GM23338 (cell line): ENCODE data around the gene AURKAIP1. TPM values are rescaled to one million over a fixed set of nuclear protein-coding genes. Genes with fewer than 3 reads are reported as not detected.

Experiments
- ATAC-seq: fragments of 200-7000 bp; cut with Tn5 transposase; 3 replicates; pipeline ENCODE4 v1.9.1; 2020
- DNase-seq: peaks from one replicate; pipeline ENCODE4 v3.0.0-alpha.2; 2015; ENCODE audit warnings: low spot score
- H2AFZ ChIP-seq: fragments of 200-600 bp; sonication (generic); 2 replicates; pipeline ENCODE4 v1.8.0; 2016; ENCODE audit warnings: antibody characterized with exemption, mild to moderate bottlenecking, moderate library complexity
- H3F3A ChIP-seq: fragments of 200-600 bp; sonication (generic); replicated peaks from 2 replicates; pipeline ENCODE4 v1.8.0; 2017; ENCODE audit warnings: antibody characterized with exemption, mixed run types, low read depth
- H3K27ac ChIP-seq: fragments of 200-600 bp; sonication (generic); 2 replicates; pipeline ENCODE4 v1.6.1; 2016; ENCODE audit warnings: low read depth
- H3K27me3 ChIP-seq: fragments of 200-600 bp; sonication (generic); 2 replicates; pipeline ENCODE4 v1.8.0; 2016; ENCODE audit warnings: mild to moderate bottlenecking, mixed run types, moderate library complexity; ENCODE audit not compliant: insufficient read depth
- H3K36me3 ChIP-seq: fragments of 200-600 bp; sonication (generic); 2 replicates; pipeline ENCODE4 v1.8.0; 2016; ENCODE audit warnings: mild to moderate bottlenecking; ENCODE audit not compliant: insufficient read depth
- H3K4me1 ChIP-seq: fragments of 200-600 bp; sonication (generic); 2 replicates; pipeline ENCODE4 v1.8.0; 2016; ENCODE audit warnings: mild to moderate bottlenecking, moderate library complexity; ENCODE audit not compliant: insufficient read depth
- H3K4me2 ChIP-seq: fragments of 200-600 bp; sonication (generic); 2 replicates; pipeline ENCODE4 v1.7.1; 2017; ENCODE audit warnings: mixed run types
- H3K4me3 ChIP-seq: fragments of 200-600 bp; sonication (generic); 2 replicates; pipeline ENCODE4 v1.6.1; 2016; ENCODE audit warnings: mixed run types
- H3K79me2 ChIP-seq: fragments of 200-600 bp; sonication (generic); replicated peaks from 2 replicates; pipeline ENCODE4 v1.8.0; 2017; ENCODE audit warnings: mild to moderate bottlenecking; ENCODE audit not compliant: insufficient read depth
- H3K9me2 ChIP-seq: fragments of 200-600 bp; sonication (generic); 2 replicates; pipeline ENCODE4 v1.8.0; 2017; ENCODE audit not compliant: insufficient read depth
- H4K20me1 ChIP-seq: fragments of 200-600 bp; sonication (generic); replicated peaks from 2 replicates; pipeline ENCODE4 v1.8.0; 2017; ENCODE audit warnings: mild to moderate bottlenecking; ENCODE audit not compliant: insufficient read depth
- H3K27ac Mint-ChIP-seq: 2 replicates; pipeline ENCODE4 v1.8.0; 2020; ENCODE audit warnings: inconsistent platforms, mild to moderate bottlenecking, moderate library complexity, mixed read lengths
- H3K27me3 Mint-ChIP-seq: 3 replicates; pipeline ENCODE4 v1.8.0; 2022; ENCODE audit warnings: low read depth, mild to moderate bottlenecking, moderate library complexity, mixed read lengths, inconsistent platforms; ENCODE audit not compliant: insufficient read depth, poor library complexity
- H3K36me3 Mint-ChIP-seq: 3 replicates; pipeline ENCODE4 v1.8.0; 2021; ENCODE audit warnings: low read depth, mild to moderate bottlenecking, inconsistent platforms, moderate library complexity, mixed read lengths
- H3K4me1 Mint-ChIP-seq: 3 replicates; pipeline ENCODE4 v1.8.0; 2020; ENCODE audit warnings: mild to moderate bottlenecking, inconsistent platforms, mixed read lengths
- H3K4me3 Mint-ChIP-seq: 3 replicates; pipeline ENCODE4 v1.8.0; 2021; ENCODE audit warnings: moderate library complexity, mild to moderate bottlenecking, inconsistent platforms, mixed read lengths
- H3K9me3 Mint-ChIP-seq: 3 replicates; pipeline ENCODE4 v1.8.0; 2020; ENCODE audit warnings: moderate library complexity, mild to moderate bottlenecking, inconsistent platforms, mixed read lengths
- CTCF ChIP-seq, 2 experiments: fragments of 200-600 bp in 1 of 2; sonication (generic) in 1 of 2; conservative IDR thresholded peaks; 2 replicates each; pipeline versions ENCODE4 v1.5.1 to v1.6.1; 2016 to 2017; ENCODE audit warnings: antibody characterized with exemption in 2 of 2, low read depth in 2 of 2, mild to moderate bottlenecking in 2 of 2, moderate library complexity in 1 of 2
- EZH2 ChIP-seq: fragments of 200-600 bp; sonication (generic); IDR thresholded peaks from one replicate; pipeline ENCODE4 v1.8.0; 2017; ENCODE audit warnings: antibody characterized with exemption, mild to moderate bottlenecking, low read depth; ENCODE audit not compliant: unreplicated experiment
- JUNB ChIP-seq: IDR thresholded peaks from one replicate; pipeline ENCODE4 v1.6.1; 2016; ENCODE audit warnings: antibody characterized with exemption; ENCODE audit not compliant: unreplicated experiment
- NANOG ChIP-seq: IDR thresholded peaks from 2 replicates; pipeline ENCODE4 v1.6.1; 2016; ENCODE audit warnings: antibody characterized with exemption, borderline replicate concordance
- POLR2AphosphoS5 ChIP-seq: IDR thresholded peaks from 2 replicates; pipeline ENCODE4 v1.6.1; 2016; ENCODE audit warnings: antibody characterized with exemption, low read depth
- REST ChIP-seq: IDR thresholded peaks from one replicate; pipeline ENCODE4 v1.6.1; 2018; ENCODE audit warnings: antibody characterized with exemption; ENCODE audit not compliant: unreplicated experiment
- ZNF114 ChIP-seq: fragments of 250-450 bp; sonication (Bioruptor Pico); IDR thresholded peaks from 2 replicates; pipeline ENCODE4 v1.5.0; 2020; ENCODE audit warnings: mild to moderate bottlenecking, moderate library complexity
- polyA plus RNA-seq: library from polyadenylated mRNA; unstranded; fragments of >200 nt; fragmentation: Nextera tagmentation; extraction: Ambion mirVana; gene quantifications from 2 replicates; pipeline ENCODE4 v1.2.1, GENCODE V29; 2016
- total RNA-seq: library from RNA; depleted of rRNA; stranded (reverse); fragments of >200 nt; shearing (Covaris generic); gene quantifications from 2 replicates; pipeline ENCODE4 v1.2.3, GENCODE V29; 2014
- TF ChIP-seq, protein P1 (sequence below): IDR thresholded peaks from 2 replicates; pipeline ENCODE4 v1.6.1; 2016; ENCODE audit warnings: antibody characterized with exemption

The AURKAIP1 gene
- total and polyA plus RNA-seq, 2 experiments from 2014 or later: 167 to 355 TPM

DNA sequence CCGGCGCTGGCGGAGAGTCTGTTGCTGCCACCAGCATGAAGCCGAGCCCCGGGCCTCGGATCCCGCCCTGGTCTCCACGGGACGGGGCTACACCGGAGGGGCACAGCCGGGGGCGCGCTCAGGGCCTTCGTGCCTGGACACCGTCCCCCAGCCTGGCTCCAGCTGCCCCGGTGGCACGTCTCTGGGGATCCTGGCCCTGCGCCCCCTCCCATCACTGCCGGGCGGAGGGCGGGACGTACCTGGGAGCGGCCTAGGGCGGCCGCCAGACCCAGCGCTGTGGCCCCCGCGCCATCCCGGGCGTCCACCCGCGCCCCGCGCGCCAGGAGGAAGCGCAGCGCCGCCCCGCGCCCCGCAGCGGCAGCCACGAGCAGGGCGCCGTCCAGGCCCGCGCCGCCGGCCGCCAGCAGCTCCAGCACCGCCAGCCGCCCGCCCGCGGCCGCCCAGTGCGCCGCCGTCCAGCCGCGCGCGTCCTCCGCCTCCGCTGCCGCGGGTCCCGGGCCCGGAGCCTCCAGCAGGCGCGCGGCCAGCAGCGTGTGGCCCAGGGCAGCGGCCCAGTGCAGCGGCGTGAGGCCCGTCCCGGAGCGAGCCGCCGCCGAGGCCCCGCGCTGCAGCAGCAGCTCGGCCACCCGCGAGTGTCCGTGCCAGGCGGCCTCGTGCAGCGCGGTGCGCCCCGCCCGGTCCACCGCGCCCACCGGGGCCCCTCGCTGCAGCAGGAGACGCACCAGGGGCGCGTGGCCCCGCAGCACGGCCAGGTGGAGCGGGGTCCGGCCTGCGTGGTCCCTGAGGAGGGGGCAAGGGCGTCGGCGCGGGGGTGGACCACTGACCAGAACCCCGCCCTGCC is 45.0 kb upstream of the AURKAIP1 start:
- Mint-ChIP-seq H3K4me3 (peak overlapping the region; percentile 52; the same call in 2 of the 3 replicates), H3K9me3 (no peaks in the 10 kb centered on the region; the same call in 2 of the 3 replicates), H3K27me3 (peaks cover 15% of the 10 kb centered on the region), H3K36me3 (no peaks in the 10 kb centered on the region; the same call in 2 of the 3 replicates), H3K27ac (no peak overlapping the region), H3K4me1 (peaks cover 27% of the 10 kb centered on the region)
- H3K4me1 ChIP-seq: peaks cover 25% of the 10 kb centered on the region
- H3K27me3 ChIP-seq: 0 out of 2 replicates have a peak, but pooled peaks cover 2% of the 10 kb centered on the region
- no peak for TF ChIP-seq ZNF114 (CRISPR knock-in tag)
- H2AFZ ChIP-seq: peak overlapping the region; percentile 94
- peak overlapping the region; percentile 77 for H3K4me2 ChIP-seq
- H3F3A ChIP-seq: 0 out of 2 replicates have a peak, but pooled peaks cover 16% of the 10 kb centered on the region
- DNase-seq (peak; percentile 63), ATAC-seq (peak; percentile 40)
- no peak overlapping the region for H3K27ac ChIP-seq
- H3K79me2 ChIP-seq: no peaks in the 10 kb centered on the region
- H4K20me1 ChIP-seq: no peaks in the 10 kb centered on the region
- H3K4me3 ChIP-seq: peak overlapping the region; percentile 50; the same call in 1 of the 2 replicates
- H3K36me3 ChIP-seq: no peaks in the 10 kb centered on the region
- H3K9me2 ChIP-seq: no peaks in the 10 kb centered on the region

GRCh38 chr1:1419363-1419812 is 44.4 kb upstream of the AURKAIP1 start:
- H3K4me1 ChIP-seq: peaks cover 25% of the 10 kb centered on the region
- Mint-ChIP-seq H3K27me3 (peaks cover 13% of the 10 kb centered on the region), H3K27ac (no peak overlapping the region), H3K4me3 (peak overlapping the region; percentile 52), H3K9me3 (no peaks in the 10 kb centered on the region; the same call in 2 of the 3 replicates), H3K36me3 (no peaks in the 10 kb centered on the region; the same call in 2 of the 3 replicates), H3K4me1 (peaks cover 24% of the 10 kb centered on the region)
- no peaks in the 10 kb centered on the region for H3K79me2 ChIP-seq
- H3K4me3 ChIP-seq: peak overlapping the region; percentile 50; the same call in 1 of the 2 replicates
- 0 out of 2 replicates have a peak, but pooled peaks cover 2% of the 10 kb centered on the region for H3K27me3 ChIP-seq
- H3K4me2 ChIP-seq: peak overlapping the region; percentile 77
- ATAC-seq (peak; percentile 2; the same call in 1 of the 3 replicates), DNase-seq (no peak)
- H2AFZ ChIP-seq: peak overlapping the region; percentile 94
- no peaks in the 10 kb centered on the region for H4K20me1 ChIP-seq
- H3K9me2 ChIP-seq: no peaks in the 10 kb centered on the region
- H3K36me3 ChIP-seq: no peaks in the 10 kb centered on the region
- H3K27ac ChIP-seq: no peak overlapping the region
- 0 out of 2 replicates have a peak, but pooled peaks cover 16% of the 10 kb centered on the region for H3F3A ChIP-seq
- TF ChIP-seq NANOG (no peak), REST (no peak), JUNB (no peak), EZH2 (no peak), CTCF (conservative IDR thresholded peaks at IDR 0.05; ENCODE audit: low read depth in 2 of 2) (no peak), POLR2AphosphoS5 (no peak)
- TF ChIP-seq, protein P1, sequence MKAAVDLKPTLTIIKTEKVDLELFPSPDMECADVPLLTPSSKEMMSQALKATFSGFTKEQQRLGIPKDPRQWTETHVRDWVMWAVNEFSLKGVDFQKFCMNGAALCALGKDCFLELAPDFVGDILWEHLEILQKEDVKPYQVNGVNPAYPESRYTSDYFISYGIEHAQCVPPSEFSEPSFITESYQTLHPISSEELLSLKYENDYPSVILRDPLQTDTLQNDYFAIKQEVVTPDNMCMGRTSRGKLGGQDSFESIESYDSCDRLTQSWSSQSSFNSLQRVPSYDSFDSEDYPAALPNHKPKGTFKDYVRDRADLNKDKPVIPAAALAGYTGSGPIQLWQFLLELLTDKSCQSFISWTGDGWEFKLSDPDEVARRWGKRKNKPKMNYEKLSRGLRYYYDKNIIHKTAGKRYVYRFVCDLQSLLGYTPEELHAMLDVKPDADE: no peak
